ENCODE results near the gene SAMHD1.

DNA sequence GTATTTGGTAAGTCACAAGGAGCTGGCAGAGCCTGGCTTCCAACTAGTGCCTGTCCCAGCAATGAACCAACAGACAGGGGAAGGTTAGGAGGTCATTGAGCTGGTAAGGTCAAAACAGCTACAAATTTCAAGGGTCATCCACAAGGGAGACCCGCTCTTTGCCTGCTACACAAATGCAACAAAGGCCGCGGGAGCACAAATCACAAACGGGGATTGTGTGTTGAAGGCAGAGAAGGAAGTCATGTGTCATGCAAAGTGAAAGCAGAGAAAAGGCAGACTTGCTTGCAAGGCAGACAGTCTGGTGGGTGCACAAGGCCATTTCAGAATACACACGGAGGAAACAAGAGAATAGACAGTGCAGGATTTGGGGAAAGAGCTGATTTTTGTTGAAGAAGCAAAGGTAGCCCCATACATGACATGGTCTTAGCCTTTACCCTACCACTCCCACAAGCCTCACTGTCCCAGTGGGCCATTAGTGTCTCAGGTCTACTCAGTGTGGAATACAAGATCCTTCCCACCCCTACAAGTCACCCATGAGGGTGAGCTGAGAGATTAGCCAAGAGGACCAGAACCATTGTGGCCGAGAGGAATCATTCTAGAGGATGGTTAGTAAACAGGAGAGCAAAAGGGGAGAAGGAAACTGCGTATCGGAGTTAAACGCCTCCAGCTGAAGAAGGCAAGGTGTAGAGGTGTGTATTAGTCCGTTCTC is 18.1 kb upstream of the SAMHD1 start:
- TF ChIP-seq, protein P1, sequence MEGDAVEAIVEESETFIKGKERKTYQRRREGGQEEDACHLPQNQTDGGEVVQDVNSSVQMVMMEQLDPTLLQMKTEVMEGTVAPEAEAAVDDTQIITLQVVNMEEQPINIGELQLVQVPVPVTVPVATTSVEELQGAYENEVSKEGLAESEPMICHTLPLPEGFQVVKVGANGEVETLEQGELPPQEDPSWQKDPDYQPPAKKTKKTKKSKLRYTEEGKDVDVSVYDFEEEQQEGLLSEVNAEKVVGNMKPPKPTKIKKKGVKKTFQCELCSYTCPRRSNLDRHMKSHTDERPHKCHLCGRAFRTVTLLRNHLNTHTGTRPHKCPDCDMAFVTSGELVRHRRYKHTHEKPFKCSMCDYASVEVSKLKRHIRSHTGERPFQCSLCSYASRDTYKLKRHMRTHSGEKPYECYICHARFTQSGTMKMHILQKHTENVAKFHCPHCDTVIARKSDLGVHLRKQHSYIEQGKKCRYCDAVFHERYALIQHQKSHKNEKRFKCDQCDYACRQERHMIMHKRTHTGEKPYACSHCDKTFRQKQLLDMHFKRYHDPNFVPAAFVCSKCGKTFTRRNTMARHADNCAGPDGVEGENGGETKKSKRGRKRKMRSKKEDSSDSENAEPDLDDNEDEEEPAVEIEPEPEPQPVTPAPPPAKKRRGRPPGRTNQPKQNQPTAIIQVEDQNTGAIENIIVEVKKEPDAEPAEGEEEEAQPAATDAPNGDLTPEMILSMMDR (IDR thresholded peaks at IDR 0.05; ENCODE audit: insufficient read depth, low read length, poor library complexity, severe bottlenecking) = no peak
- no peak for TF ChIP-seq EZH2phosphoT487 (conservative IDR thresholded peaks at IDR 0.05; ENCODE audit: low read length)

Data from SU-DHL-6 (cell line).